OCI-LY3 (cell line): Measurements from ENCODE around the gene LPAR3.

ENCODE experiments used
- H2AFZ ChIP-seq: fragments of 200-600, 300-600 bp; shearing (Covaris generic); 2 replicates; pipeline ENCODE4 v1.6.0; 2014; ENCODE audit warnings: antibody characterized with exemption, low read depth, low read length
- H3K27ac ChIP-seq: fragments of 200-600, 300-600 bp; sonication (generic); 2 replicates; pipeline ENCODE4 v1.5.1; 2014; ENCODE audit warnings: mild to moderate bottlenecking, low read length, moderate library complexity, mixed read lengths
- H3K27me3 ChIP-seq: fragments of 200-600, 300-600 bp; sonication (generic); 2 replicates; pipeline ENCODE4 v1.6.1; 2014; ENCODE audit warnings: low read depth, low read length, mixed read lengths
- H3K36me3 ChIP-seq: fragments of 200-600, 300-600 bp; sonication (generic); replicated peaks from 2 replicates; pipeline ENCODE3; 2014; ENCODE audit warnings: low read depth, low read length, mixed read lengths
- H3K4me1 ChIP-seq: fragments of 300-600, 200-600 bp; sonication (generic); 2 replicates; pipeline ENCODE4 v1.6.1; 2014; ENCODE audit warnings: low read length, mixed read lengths
- H3K4me2 ChIP-seq: fragments of 200-600, 300-600 bp; sonication (generic); 2 replicates; pipeline ENCODE4 v1.6.1; 2014; ENCODE audit warnings: low read length, mixed read lengths
- H3K4me3 ChIP-seq: fragments of 300-600, 200-600 bp; sonication (generic); 2 replicates; pipeline ENCODE4 v1.5.1; 2014; ENCODE audit warnings: antibody characterized with exemption, mild to moderate bottlenecking, low read length, moderate library complexity
- H3K79me2 ChIP-seq: fragments of 300-600, 200-600 bp; shearing (Covaris generic); 2 replicates; pipeline ENCODE4 v1.6.1; 2014; ENCODE audit warnings: mild to moderate bottlenecking, low read length, mixed read lengths
- H3K9ac ChIP-seq: fragments of 300-600, 200-600 bp; shearing (Covaris generic); 2 replicates; pipeline ENCODE4 v1.6.0; 2014; ENCODE audit warnings: mild to moderate bottlenecking, low read length, moderate library complexity
- H3K9me3 ChIP-seq: fragments of 200-600, 300-600 bp; shearing (Covaris generic); 2 replicates; pipeline ENCODE4 v1.6.1; 2014; ENCODE audit warnings: low read length, mixed read lengths; ENCODE audit not compliant: insufficient read depth
- H4K20me1 ChIP-seq: fragments of 200-600, 300-600 bp; sonication (generic); 2 replicates; pipeline ENCODE4 v1.6.1; 2016; ENCODE audit warnings: low read length, mixed read lengths; ENCODE audit not compliant: insufficient read depth
- EZH2phosphoT487 ChIP-seq: fragments of 200-600 bp; shearing (Covaris generic); IDR thresholded peaks from 2 replicates; pipeline ENCODE4 v1.6.1; 2018; ENCODE audit warnings: antibody characterized with exemption, mixed run types, low read depth
- TF ChIP-seq, protein P1 (sequence below): fragments of 200-600, 300-600 bp; sonication (generic); IDR thresholded peaks from 2 replicates; pipeline ENCODE4 v1.5.1; 2014; ENCODE audit warnings: antibody characterized with exemption, low read length, low read depth

The LPAR3 gene

GRCh38 chr1:84862810-84863251 lies 30.2 kb downstream of the LPAR3 start:
- Histone ChIP-seq H3K9ac (no peak overlapping the region), H3K4me2 (no peak overlapping the region), H3K4me3 (no peak overlapping the region), H3K36me3 (no peaks in the 10 kb centered on the region), H3K79me2 (no peaks in the 10 kb centered on the region), H2AFZ (no peak overlapping the region), H3K27ac (no peak overlapping the region), H3K9me3 (no peaks in the 10 kb centered on the region), H3K4me1 (no peaks in the 10 kb centered on the region), H4K20me1 (no peaks in the 10 kb centered on the region), H3K27me3 (no peaks in the 10 kb centered on the region)
- TF ChIP-seq, protein P1, sequence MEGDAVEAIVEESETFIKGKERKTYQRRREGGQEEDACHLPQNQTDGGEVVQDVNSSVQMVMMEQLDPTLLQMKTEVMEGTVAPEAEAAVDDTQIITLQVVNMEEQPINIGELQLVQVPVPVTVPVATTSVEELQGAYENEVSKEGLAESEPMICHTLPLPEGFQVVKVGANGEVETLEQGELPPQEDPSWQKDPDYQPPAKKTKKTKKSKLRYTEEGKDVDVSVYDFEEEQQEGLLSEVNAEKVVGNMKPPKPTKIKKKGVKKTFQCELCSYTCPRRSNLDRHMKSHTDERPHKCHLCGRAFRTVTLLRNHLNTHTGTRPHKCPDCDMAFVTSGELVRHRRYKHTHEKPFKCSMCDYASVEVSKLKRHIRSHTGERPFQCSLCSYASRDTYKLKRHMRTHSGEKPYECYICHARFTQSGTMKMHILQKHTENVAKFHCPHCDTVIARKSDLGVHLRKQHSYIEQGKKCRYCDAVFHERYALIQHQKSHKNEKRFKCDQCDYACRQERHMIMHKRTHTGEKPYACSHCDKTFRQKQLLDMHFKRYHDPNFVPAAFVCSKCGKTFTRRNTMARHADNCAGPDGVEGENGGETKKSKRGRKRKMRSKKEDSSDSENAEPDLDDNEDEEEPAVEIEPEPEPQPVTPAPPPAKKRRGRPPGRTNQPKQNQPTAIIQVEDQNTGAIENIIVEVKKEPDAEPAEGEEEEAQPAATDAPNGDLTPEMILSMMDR = no peak
- TF ChIP-seq EZH2phosphoT487 = no peak

- no peaks in the 10 kb centered on the region for H3K9me3 ChIP-seq
- no peak overlapping the region for H3K27ac ChIP-seq
- H3K9ac ChIP-seq = no peak overlapping the region
- no peaks in the 10 kb centered on the region for H3K79me2 ChIP-seq
- no peak overlapping the region for H3K4me2 ChIP-seq
- TF ChIP-seq, protein P1 = no peak
- TF ChIP-seq EZH2phosphoT487 = no peak
- H3K27me3 ChIP-seq = no peaks in the 10 kb centered on the region
- no peaks in the 10 kb centered on the region for H3K4me1 ChIP-seq
- no peaks in the 10 kb centered on the region for H4K20me1 ChIP-seq
- no peaks in the 10 kb centered on the region for H3K36me3 ChIP-seq
- H3K4me3 ChIP-seq = no peak overlapping the region
- no peak overlapping the region for H2AFZ ChIP-seq
Observed at GRCh38 chr1:84861988-84862644, 30.9 kb downstream of the LPAR3 start.

DNA sequence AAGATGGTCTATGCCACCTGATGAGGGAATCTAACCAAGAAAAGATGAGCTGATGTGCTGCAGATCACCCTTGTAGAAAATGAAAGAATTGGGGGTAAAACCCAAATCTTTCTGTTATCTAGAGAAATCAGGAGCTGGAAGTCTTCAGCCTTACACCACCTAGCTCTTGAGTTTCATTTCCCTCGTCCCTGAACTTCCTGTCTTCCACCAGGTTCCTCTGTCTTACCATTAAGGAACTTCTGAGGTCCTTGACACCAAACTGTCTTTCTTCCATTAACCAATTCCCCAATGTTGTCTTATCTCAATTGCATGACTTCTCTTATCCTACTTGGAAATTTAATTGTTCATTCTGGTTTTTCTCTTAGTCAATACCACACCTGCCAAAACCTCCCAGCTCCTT lies 31.5 kb downstream of the LPAR3 start:
- no peak overlapping the region for H3K27ac ChIP-seq
- H4K20me1 ChIP-seq = no peaks in the 10 kb centered on the region
- H3K79me2 ChIP-seq = no peaks in the 10 kb centered on the region
- no peaks in the 10 kb centered on the region for H3K36me3 ChIP-seq
- no peak overlapping the region for H2AFZ ChIP-seq
- no peak for TF ChIP-seq EZH2phosphoT487
- TF ChIP-seq, protein P1 = no peak
- H3K4me3 ChIP-seq = no peak overlapping the region
- H3K4me1 ChIP-seq = no peaks in the 10 kb centered on the region
- no peak overlapping the region for H3K4me2 ChIP-seq
- no peaks in the 10 kb centered on the region for H3K27me3 ChIP-seq
- no peaks in the 10 kb centered on the region for H3K9me3 ChIP-seq
- H3K9ac ChIP-seq = no peak overlapping the region

DNA sequence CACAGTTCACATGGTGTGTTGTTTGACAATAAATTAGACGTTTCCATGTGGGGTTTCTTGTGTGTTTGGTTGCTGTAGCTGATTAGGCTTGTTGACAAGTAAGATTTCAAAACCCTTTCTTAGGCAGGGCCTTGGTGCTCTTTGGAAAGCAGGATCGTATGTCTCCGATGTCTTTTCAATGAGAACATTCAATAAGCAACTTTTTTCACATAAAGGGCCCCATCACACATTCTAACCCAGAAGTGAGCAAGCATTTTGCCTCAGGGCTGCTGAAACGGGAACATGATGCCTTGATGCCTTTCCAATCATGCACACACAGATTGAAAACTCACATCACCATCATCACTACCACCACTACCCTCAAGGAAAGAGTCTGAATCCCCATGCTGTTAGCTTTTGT lies 33.1 kb downstream of the LPAR3 start:
- Histone ChIP-seq H3K27me3 (no peaks in the 10 kb centered on the region), H3K4me2 (no peak overlapping the region), H3K79me2 (no peaks in the 10 kb centered on the region), H4K20me1 (no peaks in the 10 kb centered on the region), H2AFZ (no peak overlapping the region), H3K27ac (no peak overlapping the region), H3K9me3 (no peaks in the 10 kb centered on the region), H3K9ac (no peak overlapping the region), H3K36me3 (no peaks in the 10 kb centered on the region), H3K4me3 (no peak overlapping the region), H3K4me1 (peaks cover 2% of the 10 kb centered on the region)
- TF ChIP-seq EZH2phosphoT487 = no peak
- TF ChIP-seq, protein P1 = no peak
